Measurements from ENCODE around the gene CNPY3. TPM values are rescaled to one million over a fixed set of nuclear protein-coding genes. Genes with fewer than 3 reads are reported as not detected.
A peak's percentile ranks its signal among the peaks of the same experiment; 100 is the strongest.

Gene CNPY3
- total and polyA plus RNA-seq, 2 of the 13 experiments (the other 11 are each of a cell fraction or from before 2014, with no cell fraction given): 42.3 to 60.2 TPM

DNA sequence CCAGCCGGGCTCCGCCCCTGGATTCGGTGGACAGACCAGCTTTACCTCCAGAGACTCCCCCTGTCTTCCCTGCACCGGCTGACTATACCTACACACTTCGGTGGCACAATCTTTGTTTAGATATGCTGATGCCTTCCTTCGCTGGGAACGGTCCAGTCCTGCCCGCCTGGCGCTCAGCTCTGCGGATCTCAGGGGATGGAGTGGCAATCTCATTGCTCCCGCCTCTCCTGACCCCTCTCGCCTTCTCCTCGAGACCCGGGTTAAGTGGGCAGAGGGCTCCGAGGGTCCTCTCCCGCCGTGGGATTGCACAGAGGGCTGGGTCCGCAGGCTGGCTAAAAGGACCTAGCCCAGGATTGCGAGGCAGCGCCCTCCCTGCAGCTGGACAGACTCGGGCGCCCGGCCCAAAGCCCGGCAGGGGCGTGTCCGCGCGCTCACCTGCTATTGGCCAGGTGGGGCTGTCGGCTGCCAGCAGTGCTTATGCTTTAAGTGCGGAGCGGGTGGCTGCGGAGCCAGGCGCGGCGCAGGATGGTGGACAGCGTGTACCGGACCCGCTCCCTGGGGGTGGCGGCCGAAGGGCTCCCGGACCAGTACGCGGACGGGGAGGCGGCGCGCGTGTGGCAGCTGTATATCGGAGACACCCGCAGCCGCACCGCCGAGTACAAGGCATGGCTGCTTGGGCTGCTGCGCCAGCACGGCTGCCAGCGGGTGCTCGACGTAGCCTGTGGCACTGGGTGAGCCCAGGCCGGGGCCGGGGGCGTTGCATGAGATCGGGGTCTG lies 31.2 kb downstream of the CNPY3 start, which contains the start of gene GNMT (continued):
- TF ChIP-seq FOXJ3 (CRISPR knock-in tag; IDR thresholded peaks at IDR 0.05; ENCODE audit: borderline replicate concordance) (peak; percentile 42; the same call in 1 of the 2 replicates), FOXM1 (CRISPR knock-in tag; IDR thresholded peaks at IDR 0.05) (peak; percentile 44; the same call in 1 of the 2 replicates), ARNTL (CRISPR knock-in tag; IDR thresholded peaks at IDR 0.05) (0 out of 2 replicates have a peak, but pooled peaks have one; percentile 54), MEIS1 (CRISPR knock-in tag; IDR thresholded peaks at IDR 0.05; ENCODE audit: borderline replicate concordance) (peak; percentile 76; the same call in 1 of the 2 replicates), MEIS2 (CRISPR knock-in tag; IDR thresholded peaks at IDR 0.05) (peak; percentile 65), NKX3-1 (CRISPR knock-in tag; IDR thresholded peaks at IDR 0.05) (peak; percentile 47; the same call in 1 of the 2 replicates), PAX8 (CRISPR knock-in tag; IDR thresholded peaks at IDR 0.05; ENCODE audit: borderline replicate concordance) (0 out of 2 replicates have a peak, but pooled peaks have one; percentile 15), ZSCAN29 (CRISPR knock-in tag; conservative IDR thresholded peaks at IDR 0.05) (0 out of 2 replicates have a peak, but pooled peaks have one; percentile 48), EZH2 (conservative IDR thresholded peaks at IDR 0.05; ENCODE audit: low read depth, low read length) (no peak), ZNF431 (CRISPR knock-in tag; IDR thresholded peaks at IDR 0.05; ENCODE audit: borderline replicate concordance, low read depth) (peak; percentile 31; the same call in 1 of the 2 replicates), ZNF768 (CRISPR knock-in tag; IDR thresholded peaks at IDR 0.05) (peak; percentile 74), MYC (CRISPR knock-in tag; IDR thresholded peaks at IDR 0.05; ENCODE audit: borderline replicate concordance) (peak; percentile 85), SIN3A (IDR thresholded peaks at IDR 0.05; ENCODE audit: borderline replicate concordance, low read depth, low read length) (peak; percentile 91; the same call in 1 of the 2 replicates), ISX (CRISPR knock-in tag; conservative IDR thresholded peaks at IDR 0.05) (no peak)
- TF ChIP-seq, protein P1, sequence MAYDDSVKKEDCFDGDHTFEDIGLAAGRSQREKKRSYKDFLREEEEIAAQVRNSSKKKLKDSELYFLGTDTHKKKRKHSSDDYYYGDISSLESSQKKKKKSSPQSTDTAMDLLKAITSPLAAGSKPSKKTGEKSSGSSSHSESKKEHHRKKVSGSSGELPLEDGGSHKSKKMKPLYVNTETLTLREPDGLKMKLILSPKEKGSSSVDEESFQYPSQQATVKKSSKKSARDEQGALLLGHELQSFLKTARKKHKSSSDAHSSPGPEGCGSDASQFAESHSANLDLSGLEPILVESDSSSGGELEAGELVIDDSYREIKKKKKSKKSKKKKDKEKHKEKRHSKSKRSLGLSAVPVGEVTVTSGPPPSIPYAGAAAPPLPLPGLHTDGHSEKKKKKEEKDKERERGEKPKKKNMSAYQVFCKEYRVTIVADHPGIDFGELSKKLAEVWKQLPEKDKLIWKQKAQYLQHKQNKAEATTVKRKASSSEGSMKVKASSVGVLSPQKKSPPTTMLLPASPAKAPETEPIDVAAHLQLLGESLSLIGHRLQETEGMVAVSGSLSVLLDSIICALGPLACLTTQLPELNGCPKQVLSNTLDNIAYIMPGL (CRISPR knock-in tag; IDR thresholded peaks at IDR 0.05; ENCODE audit: borderline replicate concordance in 1 of 2, low read depth in 1 of 2): peak in 1 of 2 experiments; percentile 82; a peak in 2 of 4 replicates
- TF ChIP-seq, protein P2, sequence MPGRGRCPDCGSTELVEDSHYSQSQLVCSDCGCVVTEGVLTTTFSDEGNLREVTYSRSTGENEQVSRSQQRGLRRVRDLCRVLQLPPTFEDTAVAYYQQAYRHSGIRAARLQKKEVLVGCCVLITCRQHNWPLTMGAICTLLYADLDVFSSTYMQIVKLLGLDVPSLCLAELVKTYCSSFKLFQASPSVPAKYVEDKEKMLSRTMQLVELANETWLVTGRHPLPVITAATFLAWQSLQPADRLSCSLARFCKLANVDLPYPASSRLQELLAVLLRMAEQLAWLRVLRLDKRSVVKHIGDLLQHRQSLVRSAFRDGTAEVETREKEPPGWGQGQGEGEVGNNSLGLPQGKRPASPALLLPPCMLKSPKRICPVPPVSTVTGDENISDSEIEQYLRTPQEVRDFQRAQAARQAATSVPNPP (CRISPR knock-in tag; IDR thresholded peaks at IDR 0.05): peak; percentile 48
- TF ChIP-seq, protein P3, sequence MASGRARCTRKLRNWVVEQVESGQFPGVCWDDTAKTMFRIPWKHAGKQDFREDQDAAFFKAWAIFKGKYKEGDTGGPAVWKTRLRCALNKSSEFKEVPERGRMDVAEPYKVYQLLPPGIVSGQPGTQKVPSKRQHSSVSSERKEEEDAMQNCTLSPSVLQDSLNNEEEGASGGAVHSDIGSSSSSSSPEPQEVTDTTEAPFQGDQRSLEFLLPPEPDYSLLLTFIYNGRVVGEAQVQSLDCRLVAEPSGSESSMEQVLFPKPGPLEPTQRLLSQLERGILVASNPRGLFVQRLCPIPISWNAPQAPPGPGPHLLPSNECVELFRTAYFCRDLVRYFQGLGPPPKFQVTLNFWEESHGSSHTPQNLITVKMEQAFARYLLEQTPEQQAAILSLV (CRISPR knock-in tag; IDR thresholded peaks at IDR 0.05; ENCODE audit: borderline replicate concordance): peak; percentile 14; the same call in 1 of the 2 replicates
- TF ChIP-seq, protein P4, sequence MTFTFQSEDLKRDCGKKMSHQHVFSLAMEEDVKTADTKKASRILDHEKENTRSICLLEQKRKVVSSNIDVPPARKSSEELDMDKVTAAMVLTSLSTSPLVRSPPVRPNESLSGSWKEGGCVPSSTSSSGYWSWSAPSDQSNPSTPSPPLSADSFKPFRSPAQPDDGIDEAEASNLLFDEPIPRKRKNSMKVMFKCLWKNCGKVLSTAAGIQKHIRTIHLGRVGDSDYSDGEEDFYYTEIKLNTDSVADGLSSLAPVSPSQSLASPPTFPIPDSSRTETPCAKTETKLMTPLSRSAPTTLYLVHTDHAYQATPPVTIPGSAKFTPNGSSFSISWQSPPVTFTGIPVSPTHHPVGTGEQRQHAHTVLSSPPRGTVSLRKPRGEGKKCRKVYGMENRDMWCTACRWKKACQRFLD (CRISPR knock-in tag; IDR thresholded peaks at IDR 0.05; ENCODE audit: borderline replicate concordance): peak; percentile 87; the same call in 1 of the 2 replicates
- TF ChIP-seq, protein P5, sequence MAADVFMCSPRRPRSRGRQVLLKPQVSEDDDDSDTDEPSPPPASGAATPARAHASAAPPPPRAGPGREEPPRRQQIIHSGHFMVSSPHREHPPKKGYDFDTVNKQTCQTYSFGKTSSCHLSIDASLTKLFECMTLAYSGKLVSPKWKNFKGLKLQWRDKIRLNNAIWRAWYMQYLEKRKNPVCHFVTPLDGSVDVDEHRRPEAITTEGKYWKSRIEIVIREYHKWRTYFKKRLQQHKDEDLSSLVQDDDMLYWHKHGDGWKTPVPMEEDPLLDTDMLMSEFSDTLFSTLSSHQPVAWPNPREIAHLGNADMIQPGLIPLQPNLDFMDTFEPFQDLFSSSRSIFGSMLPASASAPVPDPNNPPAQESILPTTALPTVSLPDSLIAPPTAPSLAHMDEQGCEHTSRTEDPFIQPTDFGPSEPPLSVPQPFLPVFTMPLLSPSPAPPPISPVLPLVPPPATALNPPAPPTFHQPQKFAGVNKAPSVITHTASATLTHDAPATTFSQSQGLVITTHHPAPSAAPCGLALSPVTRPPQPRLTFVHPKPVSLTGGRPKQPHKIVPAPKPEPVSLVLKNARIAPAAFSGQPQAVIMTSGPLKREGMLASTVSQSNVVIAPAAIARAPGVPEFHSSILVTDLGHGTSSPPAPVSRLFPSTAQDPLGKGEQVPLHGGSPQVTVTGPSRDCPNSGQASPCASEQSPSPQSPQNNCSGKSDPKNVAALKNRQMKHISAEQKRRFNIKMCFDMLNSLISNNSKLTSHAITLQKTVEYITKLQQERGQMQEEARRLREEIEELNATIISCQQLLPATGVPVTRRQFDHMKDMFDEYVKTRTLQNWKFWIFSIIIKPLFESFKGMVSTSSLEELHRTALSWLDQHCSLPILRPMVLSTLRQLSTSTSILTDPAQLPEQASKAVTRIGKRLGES (CRISPR knock-in tag; IDR thresholded peaks at IDR 0.05; ENCODE audit: borderline replicate concordance): no peak
